GM19351 (cell line): ENCODE measurements around the gene SMARCD3.

ENCODE experiments used
- ATAC-seq: cut with Tn5 transposase; IDR thresholded peaks from one replicate; pipeline ENCODE4 v1.9.1; 2021; ENCODE audit warnings: mild to moderate bottlenecking, moderate library complexity; ENCODE audit not compliant: unreplicated experiment

The SMARCD3 gene

GRCh38 chr7:151273651-151274390 lies 25.3 kb upstream of the SMARCD3 start:
- no peak for ATAC-seq

- ATAC-seq = no peak
Measured at GRCh38 chr7:151272877-151273276, 24.4 kb upstream of the SMARCD3 start.

GRCh38 chr7:151272405-151272804 lies 23.9 kb upstream of the SMARCD3 start:
- ATAC-seq = no peak

- ATAC-seq = no peak
Measured at GRCh38 chr7:151271699-151272355, 23.3 kb upstream of the SMARCD3 start.

- no peak for ATAC-seq
Measured at GRCh38 chr7:151269511-151269910, 21.0 kb upstream of the SMARCD3 start.

- no peak for ATAC-seq
Measured at GRCh38 chr7:151265351-151265931, 16.9 kb upstream of the SMARCD3 start.

- ATAC-seq = no peak
Measured at GRCh38 chr7:151264615-151265014, 16.1 kb upstream of the SMARCD3 start.

- ATAC-seq = no peak
Measured at GRCh38 chr7:151261529-151261928, 13.0 kb upstream of the SMARCD3 start.

- ATAC-seq = no peak
Measured at GRCh38 chr7:151260883-151261282, 12.4 kb upstream of the SMARCD3 start.

GRCh38 chr7:151260471-151260870 lies 12.0 kb upstream of the SMARCD3 start:
- ATAC-seq = no peak

- ATAC-seq = no peak
Measured at GRCh38 chr7:151257990-151258389, 9.5 kb upstream of the SMARCD3 start.

- no peak for ATAC-seq
Measured at GRCh38 chr7:151256410-151257045, 8.0 kb upstream of the SMARCD3 start.

GRCh38 chr7:151255390-151255789 lies 6.9 kb upstream of the SMARCD3 start:
- no peak for ATAC-seq

- no peak for ATAC-seq
Measured at GRCh38 chr7:151254851-151255250, 6.4 kb upstream of the SMARCD3 start.

- no peak for ATAC-seq
Measured at GRCh38 chr7:151254316-151254715, 5.8 kb upstream of the SMARCD3 start.

GRCh38 chr7:151252961-151253711 lies 4.6 kb upstream of the SMARCD3 start:
- ATAC-seq = no peak

- no peak for ATAC-seq
Measured at GRCh38 chr7:151252561-151252835, 4.0 kb upstream of the SMARCD3 start.

GRCh38 chr7:151251689-151252560 lies 3.4 kb upstream of the SMARCD3 start:
- no peak for ATAC-seq

- no peak for ATAC-seq
Measured at GRCh38 chr7:151251328-151251688, 2.8 kb upstream of the SMARCD3 start.
